ENCODE data around the gene RARA.

GRCh38 chr17:40328386-40328766, 19.4 kb downstream of the RARA start:
- no peak for TF ChIP-seq EP300 (conservative IDR thresholded peaks at IDR 0.05; ENCODE audit: poor library complexity, severe bottlenecking)
- no peak for TF ChIP-seq CTCF (IDR thresholded peaks at IDR 0.05; ENCODE audit: poor library complexity, severe bottlenecking)
- no peak for TF ChIP-seq EZH2 (IDR thresholded peaks at IDR 0.05; ENCODE audit: borderline replicate concordance, insufficient read depth, low read length, poor library complexity, severe bottlenecking)
- no peak for TF ChIP-seq TAF1 (IDR thresholded peaks at IDR 0.05; ENCODE audit: low read depth)
- no peak for TF ChIP-seq MXI1 (conservative IDR thresholded peaks at IDR 0.05; ENCODE audit: poor library complexity, severe bottlenecking)
- no peak for TF ChIP-seq RAD21 (conservative IDR thresholded peaks at IDR 0.05)
- TF ChIP-seq POLR2AphosphoS5 (IDR thresholded peaks at IDR 0.05) = no peak
